ENCODE results near the gene C3orf52.

Gene C3orf52

DNA sequence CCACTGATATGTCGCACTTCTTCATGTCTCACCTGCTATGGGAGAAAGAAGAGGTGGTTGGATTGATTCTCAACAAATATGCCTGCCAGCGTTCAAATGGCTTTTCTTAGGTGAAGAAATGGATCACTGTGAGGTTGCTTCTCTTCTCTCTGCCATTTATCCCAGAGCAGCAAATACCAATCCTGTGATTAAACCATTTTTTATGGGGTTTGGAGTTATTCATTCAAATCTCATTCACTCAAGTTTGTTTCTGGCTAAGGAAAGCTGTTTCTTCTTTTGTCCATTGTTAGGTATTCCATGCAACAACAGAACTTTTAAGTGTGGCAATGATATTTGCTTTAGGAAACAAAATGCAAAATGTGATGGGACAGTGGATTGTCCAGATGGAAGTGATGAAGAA lies 12.2 kb upstream of the C3orf52 start:
- no peak overlapping the region for H3K27ac Mint-ChIP-seq
- DNase-seq (ENCODE audit: low spot score in 2 of 2) (no peak), ATAC-seq (ENCODE audit: low read depth) (no peak)
- H3K9me3 Mint-ChIP-seq, result no peaks in the 10 kb centered on the region
- no peak overlapping the region for H3K4me3 Mint-ChIP-seq
- peaks cover 17% of the 10 kb centered on the region for H3K27me3 Mint-ChIP-seq
- no peaks in the 10 kb centered on the region for H3K4me1 Mint-ChIP-seq
- H3K36me3 Mint-ChIP-seq, result no peaks in the 10 kb centered on the region

DNA sequence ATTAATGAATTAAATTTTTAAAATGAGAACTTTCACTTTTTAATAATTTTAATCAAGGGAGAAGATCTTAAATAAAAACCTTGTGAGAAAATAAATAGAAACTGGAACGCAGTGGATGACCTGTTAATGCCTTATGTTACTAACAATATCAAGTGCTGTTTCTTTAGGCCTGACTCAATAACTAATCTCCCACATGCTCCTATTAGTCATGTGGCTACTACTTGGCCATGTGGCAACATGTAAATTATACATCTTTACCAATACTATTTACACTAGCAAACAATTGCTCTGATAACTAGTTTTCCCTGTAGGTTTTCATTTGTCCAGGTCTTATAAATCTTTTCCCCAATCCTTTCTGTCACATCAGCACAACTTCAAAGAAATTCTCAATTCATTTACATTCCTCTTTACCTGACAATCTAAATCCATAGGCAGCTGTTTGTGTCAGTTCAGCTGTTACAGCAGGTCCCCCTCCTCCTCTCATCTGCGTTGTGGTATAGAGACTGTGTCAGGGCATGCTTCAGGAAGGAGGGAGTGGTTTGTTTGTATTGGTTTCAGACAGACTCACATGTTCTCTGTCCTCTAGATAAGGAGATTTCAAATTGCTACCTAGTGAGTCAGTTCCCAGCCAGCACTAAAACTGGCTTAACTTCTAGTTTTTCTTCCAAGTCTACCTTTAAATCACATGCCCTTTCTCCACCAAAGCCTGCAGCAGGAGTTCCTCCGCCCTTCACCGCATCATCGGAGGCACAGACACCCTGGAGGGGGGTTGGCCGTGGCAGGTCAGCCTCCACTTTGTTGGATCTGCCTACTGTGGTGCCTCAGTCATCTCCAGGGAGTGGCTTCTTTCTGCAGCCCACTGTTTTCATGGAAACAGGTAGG lies 11.3 kb upstream of the C3orf52 start:
- H3K4me3 Mint-ChIP-seq, result no peak overlapping the region
- no peak for DNase-seq (ENCODE audit: low spot score in 2 of 2)
- H3K27me3 Mint-ChIP-seq, result peaks cover 16% of the 10 kb centered on the region
- H3K36me3 Mint-ChIP-seq, result no peaks in the 10 kb centered on the region
- H3K27ac Mint-ChIP-seq, result no peak overlapping the region
- ATAC-seq (ENCODE audit: low read depth), result no peak
- H3K9me3 Mint-ChIP-seq, result no peaks in the 10 kb centered on the region
- no peaks in the 10 kb centered on the region for H3K4me1 Mint-ChIP-seq

DNA sequence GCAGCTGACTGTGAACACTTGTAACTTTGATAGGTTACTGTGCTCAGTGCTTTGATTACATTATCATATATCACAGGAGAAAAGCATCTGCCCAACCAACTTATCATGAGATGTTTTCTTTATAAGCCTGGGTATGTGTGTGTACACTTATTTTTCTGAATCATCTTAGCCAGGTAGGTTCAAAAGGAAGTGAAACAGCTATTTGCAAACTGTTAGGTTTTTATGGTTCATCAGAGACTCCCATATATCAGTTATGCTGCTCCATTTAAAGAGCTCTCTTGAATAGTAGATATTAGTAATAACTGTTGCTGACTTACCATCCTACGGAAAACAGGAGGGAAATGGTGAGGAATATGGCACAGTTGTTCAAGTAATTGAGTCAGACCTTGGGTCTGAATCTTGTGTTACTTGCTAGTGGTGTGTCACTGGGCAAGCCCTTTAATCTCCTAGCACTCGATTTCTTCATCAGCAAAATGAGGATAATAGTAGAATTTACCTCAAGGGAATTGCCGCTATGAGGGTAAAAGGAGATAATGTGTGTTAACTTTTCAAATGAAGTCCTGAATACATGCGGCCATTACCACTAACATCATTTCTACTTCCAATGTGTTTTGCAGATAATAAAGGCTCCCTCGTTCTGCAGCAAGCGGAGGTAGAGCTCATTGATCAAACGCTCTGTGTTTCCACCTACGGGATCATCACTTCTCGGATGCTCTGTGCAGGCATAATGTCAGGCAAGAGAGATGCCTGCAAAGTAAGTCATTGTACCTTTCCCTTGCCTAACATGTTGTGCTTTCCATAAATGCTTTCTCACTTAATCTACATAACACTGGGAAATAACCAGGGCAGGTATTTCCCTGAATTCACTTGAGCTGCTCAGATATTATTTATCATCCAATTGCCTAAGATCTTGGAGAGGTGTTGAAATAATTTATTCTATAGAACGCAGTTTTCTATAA lies 7.8 kb upstream of the C3orf52 start:
- Mint-ChIP-seq H3K36me3 (no peaks in the 10 kb centered on the region), H3K9me3 (no peaks in the 10 kb centered on the region), H3K27me3 (peaks cover 19% of the 10 kb centered on the region), H3K4me1 (no peaks in the 10 kb centered on the region), H3K27ac (no peak overlapping the region), H3K4me3 (no peak overlapping the region)
- ATAC-seq (ENCODE audit: low read depth) (no peak), DNase-seq (ENCODE audit: low spot score in 2 of 2) (no peak)

DNA sequence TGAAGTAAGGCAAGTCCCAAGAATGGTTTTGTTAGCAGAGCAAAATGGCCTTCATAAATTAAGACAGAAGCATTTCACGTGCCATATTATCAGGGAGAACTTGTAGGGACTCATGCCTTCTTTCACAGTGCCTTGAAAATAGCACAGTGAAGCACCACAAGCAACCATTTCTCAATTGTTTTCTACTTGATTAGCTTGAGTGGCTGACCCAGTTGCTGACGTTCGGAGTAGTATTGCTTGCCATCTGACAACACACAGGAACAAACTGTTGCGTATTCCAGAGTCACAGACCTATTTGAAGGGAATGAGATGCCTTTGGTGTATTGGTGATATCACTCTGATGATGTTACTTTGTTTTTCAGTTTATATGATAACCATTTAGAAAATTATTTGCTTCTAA lies 3.0 kb upstream of the C3orf52 start:
- Mint-ChIP-seq H3K4me1 (peaks cover 3% of the 10 kb centered on the region), H3K27ac (no peak overlapping the region), H3K4me3 (no peak overlapping the region), H3K36me3 (no peaks in the 10 kb centered on the region), H3K27me3 (peaks cover 12% of the 10 kb centered on the region), H3K9me3 (no peaks in the 10 kb centered on the region)
- ATAC-seq (ENCODE audit: low read depth) (no peak), DNase-seq (ENCODE audit: low spot score in 2 of 2) (no peak)

DNA sequence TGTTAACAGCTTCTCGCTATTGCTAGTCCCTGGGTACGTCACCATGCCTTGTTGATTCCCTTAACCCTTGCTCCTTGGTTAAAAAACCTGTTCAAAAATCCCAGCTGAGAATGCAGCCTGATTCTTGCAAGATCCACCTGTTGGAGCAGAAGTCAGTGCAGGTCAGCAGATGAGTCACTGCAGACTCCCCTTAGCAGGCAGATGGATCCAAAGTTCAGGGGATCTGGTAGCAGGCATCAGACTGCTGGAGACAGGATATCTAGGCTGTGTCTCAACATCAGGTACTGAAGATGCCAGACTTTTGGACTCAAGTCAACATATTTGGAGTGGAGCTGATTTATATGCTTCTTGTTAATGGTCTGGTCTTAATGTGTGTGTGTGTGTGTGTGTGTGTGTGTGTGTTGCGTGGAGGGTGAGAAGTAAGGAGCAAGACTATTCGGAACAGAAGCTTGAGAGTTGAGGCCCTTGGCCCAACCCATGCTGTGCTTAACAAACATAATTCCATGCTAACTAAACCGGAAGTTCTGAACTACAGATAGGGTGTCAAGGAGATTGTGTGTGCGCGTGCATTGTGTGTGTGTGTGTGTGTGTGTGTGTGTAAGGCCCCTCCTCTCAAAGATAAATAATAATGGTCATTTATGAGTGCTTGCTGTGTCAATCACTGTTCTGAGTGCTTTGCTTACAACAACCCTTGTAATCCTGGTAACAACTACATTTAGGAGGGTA lies 1.0 kb upstream of the C3orf52 start:
- H3K27ac Mint-ChIP-seq, result no peak overlapping the region
- ATAC-seq (ENCODE audit: low read depth) (no peak), DNase-seq (ENCODE audit: low spot score in 2 of 2) (no peak)
- peak overlapping the region; percentile 88 for H3K4me3 Mint-ChIP-seq
- H3K27me3 Mint-ChIP-seq, result peaks cover 18% of the 10 kb centered on the region
- no peaks in the 10 kb centered on the region for H3K36me3 Mint-ChIP-seq
- H3K9me3 Mint-ChIP-seq, result no peaks in the 10 kb centered on the region
- H3K4me1 Mint-ChIP-seq, result peaks cover 3% of the 10 kb centered on the region

DNA sequence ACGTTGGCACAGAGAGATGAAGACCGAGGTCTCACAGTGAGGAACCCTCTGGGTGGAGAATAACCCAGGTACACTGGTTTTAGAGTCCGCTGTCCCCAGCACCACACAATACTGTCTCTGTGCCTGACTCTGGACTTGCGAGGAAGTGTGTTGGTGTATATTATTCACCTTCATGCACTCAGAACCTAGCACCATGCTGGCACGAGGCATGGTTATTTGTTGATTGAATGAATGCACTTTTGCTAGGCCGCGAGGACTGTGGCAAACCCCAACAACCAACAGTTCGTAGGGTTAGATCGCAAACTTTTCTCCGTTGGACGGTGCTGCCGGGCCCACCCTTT lies 484 bp upstream of the C3orf52 start:
- Mint-ChIP-seq H3K27ac (no peak overlapping the region), H3K27me3 (peaks cover 17% of the 10 kb centered on the region), H3K4me3 (peak overlapping the region; percentile 88), H3K9me3 (no peaks in the 10 kb centered on the region), H3K4me1 (peaks cover 3% of the 10 kb centered on the region), H3K36me3 (no peaks in the 10 kb centered on the region)
- ATAC-seq (ENCODE audit: low read depth), result no peak
- no peak for DNase-seq (ENCODE audit: low spot score in 2 of 2)

DNA sequence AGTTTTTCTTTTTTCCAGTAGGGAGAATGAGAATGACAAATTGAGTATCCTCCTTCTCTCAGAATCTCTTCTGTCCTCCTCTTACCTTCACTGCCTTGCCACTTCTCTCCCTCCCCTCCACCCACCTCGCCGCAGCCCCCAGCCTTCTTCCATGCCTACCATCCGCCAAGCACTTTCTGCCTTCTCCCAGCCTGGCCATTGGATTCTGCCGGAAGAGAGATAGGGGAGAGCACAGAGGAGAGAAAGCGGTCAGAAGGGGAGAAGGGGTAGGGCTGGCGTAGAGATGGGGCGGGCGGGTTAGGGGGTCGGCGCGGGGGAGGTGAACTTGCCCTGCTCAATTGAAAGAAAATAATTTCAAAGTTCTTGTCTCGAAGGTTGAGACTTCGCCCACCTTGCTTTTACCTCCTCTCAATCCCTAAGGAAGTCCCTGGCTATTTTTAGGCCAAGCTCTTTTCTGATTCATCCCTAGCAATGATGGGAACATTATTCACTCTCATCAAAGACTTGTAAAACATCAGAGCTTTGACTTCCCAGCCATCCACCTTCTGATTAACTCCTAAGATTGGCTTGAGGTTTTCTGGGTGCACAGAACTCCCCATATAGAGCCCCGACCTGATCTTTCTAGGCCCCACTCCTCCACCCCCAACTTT lies 811 bp downstream of the C3orf52 start:
- Mint-ChIP-seq H3K9me3 (no peaks in the 10 kb centered on the region), H3K36me3 (no peaks in the 10 kb centered on the region), H3K27me3 (peaks cover 16% of the 10 kb centered on the region), H3K27ac (no peak overlapping the region), H3K4me3 (peak overlapping the region; percentile 88), H3K4me1 (peaks cover 6% of the 10 kb centered on the region)
- DNase-seq (ENCODE audit: low spot score in 2 of 2) (no peak), ATAC-seq (ENCODE audit: low read depth) (no peak)

DNA sequence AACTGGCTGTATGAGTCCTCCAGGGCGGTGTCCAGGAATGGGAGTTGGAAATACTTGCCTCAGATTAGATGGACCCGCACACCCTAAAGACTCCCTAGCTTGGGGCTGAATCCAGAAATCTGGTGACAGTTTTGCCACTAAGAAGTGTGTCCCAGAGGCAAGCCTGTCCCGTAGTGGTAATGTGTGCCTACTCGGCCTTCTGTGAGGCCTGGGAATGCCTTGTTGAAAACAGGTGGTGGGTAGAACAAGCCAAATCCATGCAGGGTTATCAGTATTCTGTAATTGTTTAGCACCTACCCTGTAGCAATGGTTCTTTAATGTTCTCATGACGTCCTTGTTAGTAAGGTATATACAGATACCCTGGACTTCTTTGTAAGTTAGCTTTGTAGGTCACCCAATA lies 1.6 kb downstream of the C3orf52 start:
- no peaks in the 10 kb centered on the region for H3K36me3 Mint-ChIP-seq
- no peak overlapping the region for H3K27ac Mint-ChIP-seq
- H3K4me3 Mint-ChIP-seq, result no peak overlapping the region
- peaks cover 16% of the 10 kb centered on the region for H3K27me3 Mint-ChIP-seq
- ATAC-seq (ENCODE audit: low read depth) (no peak), DNase-seq (ENCODE audit: low spot score in 2 of 2) (no peak)
- no peaks in the 10 kb centered on the region for H3K9me3 Mint-ChIP-seq
- H3K4me1 Mint-ChIP-seq, result peaks cover 12% of the 10 kb centered on the region

DNA sequence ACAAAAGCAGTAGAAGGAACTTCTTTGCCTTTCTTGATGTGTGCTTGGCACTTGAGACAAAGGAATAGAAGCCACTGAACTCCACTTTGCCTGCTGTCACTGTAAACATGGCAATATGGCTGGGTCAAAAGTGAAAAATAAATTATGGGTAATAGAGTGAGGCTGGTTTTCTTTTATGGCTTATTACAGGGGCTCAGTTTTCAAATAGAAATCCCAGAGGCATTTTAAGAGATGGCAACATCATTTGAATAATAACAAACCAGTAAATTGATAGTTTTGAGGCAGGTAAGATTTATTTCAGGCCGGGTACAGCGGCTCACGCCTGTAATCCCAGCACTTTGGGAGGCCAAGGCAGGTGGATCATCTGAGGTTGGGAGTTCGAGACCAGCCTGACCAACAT lies 2.8 kb downstream of the C3orf52 start:
- Mint-ChIP-seq H3K27me3 (peaks cover 13% of the 10 kb centered on the region), H3K27ac (no peak overlapping the region), H3K9me3 (no peaks in the 10 kb centered on the region), H3K4me3 (no peak overlapping the region), H3K4me1 (peaks cover 17% of the 10 kb centered on the region), H3K36me3 (no peaks in the 10 kb centered on the region)
- DNase-seq (ENCODE audit: low spot score in 2 of 2) (no peak), ATAC-seq (ENCODE audit: low read depth) (no peak)

DNA sequence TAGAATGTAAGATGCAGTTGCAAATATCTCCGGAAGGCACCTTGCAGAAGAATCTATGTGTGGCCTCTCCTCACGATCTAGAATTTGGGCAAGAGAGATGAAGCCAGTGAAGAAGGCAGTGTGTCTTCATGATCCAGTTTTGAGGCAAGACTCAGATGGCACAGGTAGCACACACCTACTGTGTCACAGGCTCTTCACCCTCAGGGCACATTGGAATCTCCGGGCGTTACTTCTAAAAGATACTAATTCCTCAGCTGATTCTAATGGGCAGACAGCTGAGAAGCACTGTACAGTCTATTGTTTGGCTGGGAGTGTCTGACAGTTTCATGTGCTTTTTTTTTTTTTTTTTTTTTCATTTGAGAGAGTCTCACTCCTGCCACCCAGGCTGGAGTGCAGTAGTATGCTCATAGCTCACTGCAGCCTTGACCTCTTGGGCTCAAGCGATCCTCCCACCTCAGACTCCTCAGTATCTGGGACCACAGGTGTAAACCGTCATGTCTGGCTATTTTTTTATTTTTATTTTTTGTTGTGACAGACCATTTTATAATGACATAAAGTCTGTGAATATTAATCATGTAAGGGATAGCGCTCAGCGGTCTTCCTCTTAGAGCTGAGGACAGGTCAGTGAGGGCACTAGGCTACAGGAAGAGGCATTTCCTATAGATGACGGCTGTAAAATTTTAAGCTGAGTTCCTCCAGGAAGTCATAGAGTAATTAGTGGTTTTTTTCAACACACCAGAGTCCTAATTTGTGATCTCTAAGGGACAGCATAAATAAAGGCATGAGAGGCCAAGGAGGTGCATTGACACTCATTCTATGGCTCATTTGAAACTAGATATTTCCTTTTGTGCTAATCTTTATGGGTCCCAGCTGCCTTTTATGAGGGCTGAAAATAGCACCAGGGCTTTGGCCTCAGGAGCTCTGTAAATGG lies 4.0 kb downstream of the C3orf52 start:
- Mint-ChIP-seq H3K4me3 (no peak overlapping the region), H3K9me3 (no peaks in the 10 kb centered on the region), H3K4me1 (peaks cover 17% of the 10 kb centered on the region), H3K36me3 (no peaks in the 10 kb centered on the region), H3K27ac (no peak overlapping the region), H3K27me3 (peaks cover 11% of the 10 kb centered on the region)
- ATAC-seq (ENCODE audit: low read depth), result no peak
- no peak for DNase-seq (ENCODE audit: low spot score in 2 of 2)

DNA sequence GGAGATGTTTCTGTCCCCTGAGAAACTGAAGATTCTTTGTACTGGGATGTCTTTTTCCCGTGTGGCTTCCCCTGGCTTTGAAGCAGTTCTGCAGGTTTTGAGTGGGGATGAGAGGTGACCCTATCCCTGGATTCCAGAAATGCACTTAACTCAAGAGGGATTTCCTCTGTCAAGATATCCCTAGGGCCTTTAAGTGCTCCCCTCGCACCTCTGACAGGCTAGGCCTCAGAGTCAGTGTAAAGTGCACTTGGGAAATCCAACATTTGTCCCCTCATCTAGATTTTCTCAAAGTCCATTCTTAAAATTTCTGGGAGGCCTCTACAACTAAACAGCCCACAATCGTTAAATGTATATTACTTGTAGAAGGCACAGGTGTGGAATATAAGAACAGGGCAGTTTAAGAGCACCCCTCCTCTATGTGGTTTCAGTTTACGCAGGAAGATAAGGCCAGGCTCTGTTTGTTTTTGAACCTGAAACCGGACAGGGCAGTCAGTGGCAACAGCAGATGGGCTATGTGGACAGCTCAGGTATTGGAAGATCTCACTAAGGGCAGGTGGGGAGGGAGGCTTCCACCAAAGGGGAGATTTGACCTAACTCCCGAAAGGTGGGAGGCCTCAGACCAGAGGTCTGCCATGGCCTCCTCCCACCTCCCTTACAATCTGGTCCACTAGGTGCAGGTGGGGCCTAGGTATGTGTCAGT lies 4.8 kb downstream of the C3orf52 start:
- DNase-seq (ENCODE audit: low spot score in 2 of 2) (no peak), ATAC-seq (ENCODE audit: low read depth) (no peak)
- Mint-ChIP-seq H3K4me1 (peaks cover 17% of the 10 kb centered on the region), H3K9me3 (no peaks in the 10 kb centered on the region), H3K27me3 (peaks cover 10% of the 10 kb centered on the region), H3K36me3 (no peaks in the 10 kb centered on the region), H3K4me3 (no peak overlapping the region), H3K27ac (no peak overlapping the region)

DNA sequence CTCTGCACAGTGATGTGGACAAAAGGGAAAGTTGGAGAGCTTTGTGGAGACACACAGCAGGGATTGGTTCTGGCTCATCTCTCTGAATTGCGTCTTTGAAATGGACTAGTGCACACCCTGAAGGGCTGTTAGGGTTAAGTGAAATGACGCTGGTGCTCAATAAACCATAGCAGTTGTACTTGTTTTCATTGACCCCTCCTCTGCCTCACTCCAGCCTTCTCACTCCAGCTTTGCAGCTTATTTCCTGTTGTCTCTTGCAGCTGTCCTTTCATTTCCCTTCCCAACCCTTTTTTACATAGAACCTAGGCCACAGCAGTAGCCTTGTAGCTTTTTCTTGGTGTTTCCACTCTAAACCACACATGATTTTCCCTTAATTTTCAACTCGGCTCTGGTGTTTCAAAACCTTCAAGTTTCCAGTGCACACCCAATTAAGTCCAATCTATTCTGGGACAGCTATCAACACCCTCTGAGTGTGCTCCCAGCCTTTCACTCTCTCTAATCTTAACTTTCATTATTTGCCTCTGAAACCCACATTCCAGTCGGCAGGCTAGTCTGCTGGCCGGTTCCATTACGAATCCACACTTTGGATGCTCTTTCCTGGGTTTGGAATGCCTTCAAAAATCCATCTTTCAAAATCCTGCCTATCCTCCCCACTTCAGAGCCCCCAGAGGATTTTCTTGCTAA lies 6.4 kb downstream of the C3orf52 start:
- Mint-ChIP-seq H3K4me3 (no peak overlapping the region), H3K27me3 (peaks cover 8% of the 10 kb centered on the region), H3K27ac (no peak overlapping the region), H3K4me1 (peaks cover 14% of the 10 kb centered on the region), H3K9me3 (no peaks in the 10 kb centered on the region), H3K36me3 (no peaks in the 10 kb centered on the region)
- DNase-seq (ENCODE audit: low spot score in 2 of 2) (no peak), ATAC-seq (ENCODE audit: low read depth) (peak; percentile 56)
